HepG2 (cell line): ENCODE data around the gene NUDT22. TPM values are rescaled to one million over a fixed set of nuclear protein-coding genes. Genes with fewer than 3 reads are reported as not detected.

Source experiments
- ATAC-seq: fragments of 200-7000 bp; cut with Tn5 transposase; 3 replicates; pipeline ENCODE4 v1.9.1; 2020; ENCODE audit warnings: mild to moderate bottlenecking, moderate library complexity
- BruUV-seq: library from RNA; stranded (reverse); fragments of 400-500 nt; replicated peaks from 2 replicates; lab custom pipeline; 2021; lab: Mats Ljungman, UMichigan
- CTCF ChIA-PET: fragments of 300-600 bp; formaldehyde crosslinking; extraction: SDS; loops from one replicate; lab custom pipeline; 2021; ENCODE audit warnings: low total read pairs, inconsistent platforms, low intra/inter-chr PET ratio; lab: Yijun Ruan, JAX
- POLR2A ChIA-PET: fragments of 350-600 bp; sonication (Branson Sonifier 250); formaldehyde crosslinking; loops from one replicate; lab custom pipeline; 2020; ENCODE audit warnings: antibody characterized with exemption, inconsistent platforms; lab: Yijun Ruan, JAX
- DNase-seq: peaks from one replicate; pipeline ENCODE4 v3.0.0-alpha.2; 2015; ENCODE audit warnings: low spot score
- FAIRE-seq: peaks from 3 replicates; lab custom pipeline; 2011; peaks lifted over from hg19 to GRCh38; lab: Jason Lieb, UNC
- H2AFZ ChIP-seq: one replicate; pipeline ENCODE4 v1.6.1; 2011; ENCODE audit warnings: low read length, inconsistent platforms
- H3K27ac ChIP-seq: fragments of 300-600 bp; 3 replicates; pipeline ENCODE4 v1.8.0; 2011; ENCODE audit warnings: mixed run types, mild to moderate bottlenecking, mixed read lengths, low read length, inconsistent platforms; ENCODE audit not compliant: insufficient read depth; ENCODE audit errors: extremely low read length
- H3K27me3 ChIP-seq, 2 experiments: fragments of 200-600 bp in 1 of 2; 2 replicates in 1 of 2; 3 replicates in 1 of 2; pipeline versions ENCODE4 v1.6.0 to v1.8.0; 2011; ENCODE audit warnings: low read length in 2 of 2, mild to moderate bottlenecking in 2 of 2, moderate library complexity in 2 of 2, inconsistent platforms in 1 of 2; ENCODE audit not compliant: insufficient read depth in 2 of 2, control insufficient read depth in 1 of 2
- H3K36me3 ChIP-seq, 2 experiments: fragments of 200-600 bp in 1 of 2; replicated peaks in 1 of 2; 2 replicates in 1 of 2; 3 replicates in 1 of 2; pipeline versions ENCODE4 v1.5.1 to v1.8.0; 2011; ENCODE audit warnings: low read length in 2 of 2, inconsistent platforms in 1 of 2; ENCODE audit not compliant: insufficient read depth in 2 of 2, control insufficient read depth in 1 of 2
- H3K4me1 ChIP-seq: 2 replicates; pipeline ENCODE4 v1.5.1; 2012; ENCODE audit warnings: low read length, inconsistent platforms; ENCODE audit not compliant: insufficient read depth
- H3K4me2 ChIP-seq: 2 replicates; pipeline ENCODE4 v1.6.0; 2011; ENCODE audit warnings: low read depth, low read length, inconsistent platforms
- H3K4me3 ChIP-seq, 3 experiments: fragments of 200-600 bp in 1 of 3; sonication (generic), shearing (Covaris generic) in 1 of 3; replicated peaks in 1 of 3; 2 replicates each; pipeline ENCODE4 v1.5.1; 2011 to 2016; ENCODE audit warnings: low read length in 3 of 3, inconsistent platforms in 2 of 3, low read depth in 2 of 3, mild to moderate bottlenecking in 2 of 3, control low read depth in 1 of 3, mixed read lengths in 1 of 3; ENCODE audit not compliant: insufficient read depth in 1 of 3
- H3K79me2 ChIP-seq: one replicate; pipeline ENCODE4 v1.6.1; 2011; ENCODE audit warnings: low read length, inconsistent platforms; ENCODE audit not compliant: insufficient read depth
- H3K9ac ChIP-seq: 2 replicates; pipeline ENCODE4 v1.6.0; 2011; ENCODE audit warnings: mild to moderate bottlenecking, low read depth, low read length, inconsistent platforms; ENCODE audit not compliant: insufficient read depth
- H3K9me3 ChIP-seq: 2 replicates; pipeline ENCODE4 v1.5.1; 2012; ENCODE audit warnings: mild to moderate bottlenecking, low read length
- H4K20me1 ChIP-seq: 2 replicates; pipeline ENCODE4 v1.6.0; 2011; ENCODE audit warnings: inconsistent platforms, mild to moderate bottlenecking, low read length, moderate library complexity; ENCODE audit not compliant: insufficient read depth
- ATF5 ChIP-seq: sonication (generic); formaldehyde crosslinking; IDR thresholded peaks from 2 replicates; pipeline ENCODE4 v1.4.0; 2020; ENCODE audit warnings: mild to moderate bottlenecking, low read depth, missing genetic modification reagents
- DR1 ChIP-seq: sonication (generic); formaldehyde crosslinking; IDR thresholded peaks from 2 replicates; pipeline ENCODE4 v1.8.0; 2021; ENCODE audit warnings: mild to moderate bottlenecking, missing genetic modification reagents, inconsistent platforms
- ELF4 ChIP-seq: sonication (generic); formaldehyde crosslinking; IDR thresholded peaks from 2 replicates; pipeline ENCODE4 v1.5.0; 2020; ENCODE audit warnings: missing genetic modification reagents, mild to moderate bottlenecking, moderate library complexity, borderline replicate concordance
- FOXC1 ChIP-seq: sonication (generic); formaldehyde crosslinking; IDR thresholded peaks from 2 replicates; pipeline ENCODE4 v1.8.0; 2022; ENCODE audit warnings: mild to moderate bottlenecking, missing genetic modification reagents, borderline replicate concordance
- HBP1 ChIP-seq: IDR thresholded peaks from 2 replicates; pipeline ENCODE4 v1.6.1; 2016; ENCODE audit warnings: low read depth, control low read depth
- MAFK ChIP-seq, 2 experiments: IDR thresholded peaks in 1 of 2; conservative IDR thresholded peaks in 1 of 2; 2 replicates each; pipeline ENCODE4 v1.6.1; 2011; ENCODE audit warnings: improper control_type of control experiment in 2 of 2, low read length in 2 of 2
- MIER2 ChIP-seq: IDR thresholded peaks from 2 replicates; pipeline ENCODE4 v1.6.1; 2016; ENCODE audit warnings: missing biosample characterization, missing genetic modification reagents
- NR2F6 ChIP-seq, 2 experiments: IDR thresholded peaks; 2 replicates each; pipeline ENCODE4 v1.6.1; 2016; ENCODE audit warnings: antibody characterized with exemption in 1 of 2, mild to moderate bottlenecking in 1 of 2
- NR3C1 ChIP-seq: sonication (generic); formaldehyde crosslinking; IDR thresholded peaks from 2 replicates; pipeline ENCODE4 v1.4.0; 2020; ENCODE audit warnings: missing genetic modification reagents
- PHF5A ChIP-seq: IDR thresholded peaks from one replicate; pipeline ENCODE4 v1.6.1; 2018; ENCODE audit warnings: low read depth, missing genetic modification reagents; ENCODE audit not compliant: unreplicated experiment
- ZBTB42 ChIP-seq: sonication (generic); formaldehyde crosslinking; IDR thresholded peaks from 2 replicates; pipeline ENCODE4 v1.5.0; 2020; ENCODE audit warnings: mild to moderate bottlenecking, missing genetic modification reagents
- ZNF253 ChIP-seq: sonication (generic); formaldehyde crosslinking; IDR thresholded peaks from 2 replicates; pipeline ENCODE4 v1.8.0; 2022; ENCODE audit warnings: mild to moderate bottlenecking, missing genetic modification reagents, borderline replicate concordance
- ZNF280D ChIP-seq: sonication (generic); formaldehyde crosslinking; IDR thresholded peaks from 2 replicates; pipeline ENCODE4 v1.5.1; 2020; ENCODE audit warnings: mild to moderate bottlenecking, missing genetic modification reagents
- ZNF354B ChIP-seq: sonication (generic); formaldehyde crosslinking; IDR thresholded peaks from 2 replicates; pipeline ENCODE4 v1.8.0; 2022; ENCODE audit warnings: mild to moderate bottlenecking, missing genetic modification reagents
- ZNF430 ChIP-seq: sonication (generic); formaldehyde crosslinking; IDR thresholded peaks from 2 replicates; pipeline ENCODE4 v1.9.0; 2021; ENCODE audit warnings: mild to moderate bottlenecking, missing genetic modification reagents
- WGBS: methylation state at CpG from one replicate; pipeline ENCODE4 v1.1.6; 2017; ENCODE audit warnings: low lambda C conversion rate; 5-methylcytosine and 5-hydroxymethylcytosine counted together
- in situ Hi-C: cut with HindIII; loops from 2 replicates; pipeline ENCODE4 v1.10.0; 2017; ENCODE audit warnings: low pct_unique_long_range_greater_than_20kb; ENCODE audit not compliant: extremely low pct_ligation_motif_present
- intact Hi-C: fragments of 100-400 bp; cut with micrococcal nuclease; formaldehyde crosslinking; loops from one replicate; pipeline ENCODE4 v1.10.0; 2022; ENCODE audit not compliant: unreplicated experiment
- polyA plus RNA-seq, 8 experiments: library from polyadenylated mRNA; depleted of rRNA in 3 of 8; stranded (reverse) in 7 of 8; unstranded in 1 of 8; fragments of >200 nt; fragmentation: Illumina TruSeq in 4 of 8; extraction: Trizol in 4 of 8; gene quantifications; 2 replicates each; pipeline versions ENCODE4 v1.2.1 to v1.2.3, GENCODE V29; 2011 to 2016; ENCODE audit warnings: low read depth in 4 of 8, missing spikeins in 1 of 8, mixed read lengths in 1 of 8; ENCODE audit not compliant: insufficient read depth in 1 of 8
- total RNA-seq, 5 experiments: library from RNA; depleted of rRNA; stranded (reverse); fragments of >200 nt; fragmentation: Illumina TruSeq; extraction: Trizol; gene quantifications; 2 replicates each; pipeline ENCODE4 v1.2.3, GENCODE V29; 2016; ENCODE audit warnings: low read depth in 1 of 5

Gene NUDT22
- total and polyA plus RNA-seq, 2 of the 13 experiments (the other 11 are each of a cell fraction or from before 2014, with no cell fraction given) = 33.5 to 39.8 TPM

GRCh38 chr11:64258946-64259532, 33.0 kb downstream of the NUDT22 start:
- DNase-seq = no peak
- no peak for FAIRE-seq
- 95% methylated on average over 17 of the region's 32 CpGs for WGBS
- intact Hi-C loops = no loop called here
- Histone ChIP-seq H3K9ac (no peak overlapping the region), H4K20me1 (no peaks in the 10 kb centered on the region), H2AFZ (no peak overlapping the region), H3K4me3 (no peak overlapping the region), H3K79me2 (no peaks in the 10 kb centered on the region), H3K4me1 (no peaks in the 10 kb centered on the region), H3K9me3 (no peaks in the 10 kb centered on the region), H3K36me3 (peaks cover 14 to 45% of the 10 kb centered on the region in 2 experiments; a peak in 4 of 5 replicates), H3K27me3 (no peaks in the 10 kb centered on the region), H3K27ac (no peak overlapping the region), H3K4me2 (no peak overlapping the region)
- ChIA-PET CTCF (no interaction called here), POLR2A (interaction anchor here (2.6 kb wide), 1 partner anchor 10 kb away, joined by 10 read pairs; no protein-coding TSS in a partner anchor)
- no TSS peak for BruUV-seq
- no peak for ATAC-seq
- TF ChIP-seq ELF4 (CRISPR knock-in tag) = no peak
- TF ChIP-seq PHF5A (CRISPR knock-in tag) = no peak
- TF ChIP-seq NR3C1 = no peak
- no peak for TF ChIP-seq MIER2 (CRISPR knock-in tag)
- no peak for TF ChIP-seq FOXC1 (CRISPR knock-in tag)
- TF ChIP-seq ZNF430 = no peak
- TF ChIP-seq DR1 (CRISPR knock-in tag) = no peak
- TF ChIP-seq NR2F6 (IDR thresholded peaks at IDR 0.05) = no peak
- TF ChIP-seq NR2F6 (CRISPR knock-in tag; IDR thresholded peaks at IDR 0.05) = no peak
- no peak for TF ChIP-seq HBP1 (CRISPR knock-in tag)
- no peak for TF ChIP-seq ZBTB42 (CRISPR knock-in tag)
- TF ChIP-seq ZNF354B (CRISPR knock-in tag) = no peak
- TF ChIP-seq MAFK (conservative IDR thresholded peaks at IDR 0.05 in 1 of 2, IDR thresholded peaks at IDR 0.05 in 1 of 2; ENCODE audit: low read length in 2 of 2) = no peak
- no peak for TF ChIP-seq ZNF280D (CRISPR knock-in tag)
- no peak for TF ChIP-seq ZNF253 (CRISPR knock-in tag)
- no peak for TF ChIP-seq ATF5
- in situ Hi-C loops = no loop called here
